PFSK-1 (cell line): ENCODE data around the gene HS3ST3A1.

Experiments used
- FOXP2 ChIP-seq: optimal IDR thresholded peaks from 2 replicates; pipeline ENCODE3; 2011; ENCODE audit warnings: borderline replicate concordance, control low read depth, inconsistent platforms; ENCODE audit not compliant: insufficient read depth; ENCODE audit errors: extremely low read length, extremely low read depth
- POLR2AphosphoS5 ChIP-seq: IDR thresholded peaks from 2 replicates; pipeline ENCODE4 v1.6.1; 2012; ENCODE audit warnings: low read depth, mild to moderate bottlenecking, control low read depth, low read length, moderate library complexity
- SIN3A ChIP-seq: IDR thresholded peaks from 2 replicates; pipeline ENCODE4 v1.6.1; 2012; ENCODE audit warnings: mild to moderate bottlenecking, low read length, moderate library complexity, borderline replicate concordance; ENCODE audit not compliant: insufficient read depth
- TAF1 ChIP-seq: IDR thresholded peaks from 2 replicates; pipeline ENCODE4 v1.6.1; 2012; ENCODE audit warnings: low read length, control low read depth, borderline replicate concordance; ENCODE audit not compliant: insufficient read depth
- TF ChIP-seq, protein P1 (sequence below), 2 experiments: IDR thresholded peaks; 2 replicates each; pipeline versions ENCODE4 v1.6.1 to v1.8.0; 2011 to 2012; ENCODE audit warnings: low read depth in 2 of 2, low read length in 2 of 2, control low read depth in 1 of 2, inconsistent platforms in 1 of 2, mild to moderate bottlenecking in 1 of 2, moderate library complexity in 1 of 2; ENCODE audit not compliant: insufficient read depth in 1 of 2

Gene HS3ST3A1

DNA sequence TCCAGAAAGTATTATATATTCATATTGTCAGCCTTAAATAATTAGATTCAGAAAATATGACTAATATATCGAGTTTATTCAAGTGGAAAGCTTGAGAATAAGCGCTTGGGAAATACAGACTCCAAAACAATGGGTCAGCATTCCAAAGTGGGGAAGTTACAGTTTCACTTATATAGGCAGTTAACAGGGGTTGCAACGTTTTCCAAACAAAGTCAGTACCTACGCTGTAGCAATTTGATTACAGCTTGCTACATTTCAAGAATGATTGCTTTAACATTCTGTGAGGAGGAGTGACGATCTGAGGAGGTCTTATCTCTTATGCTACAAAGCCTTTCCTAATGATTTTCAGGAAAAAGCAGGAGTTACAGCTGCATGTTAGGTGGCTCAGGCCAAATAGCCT, 34.2 kb upstream of the HS3ST3A1 start:
- TF ChIP-seq, protein P1, sequence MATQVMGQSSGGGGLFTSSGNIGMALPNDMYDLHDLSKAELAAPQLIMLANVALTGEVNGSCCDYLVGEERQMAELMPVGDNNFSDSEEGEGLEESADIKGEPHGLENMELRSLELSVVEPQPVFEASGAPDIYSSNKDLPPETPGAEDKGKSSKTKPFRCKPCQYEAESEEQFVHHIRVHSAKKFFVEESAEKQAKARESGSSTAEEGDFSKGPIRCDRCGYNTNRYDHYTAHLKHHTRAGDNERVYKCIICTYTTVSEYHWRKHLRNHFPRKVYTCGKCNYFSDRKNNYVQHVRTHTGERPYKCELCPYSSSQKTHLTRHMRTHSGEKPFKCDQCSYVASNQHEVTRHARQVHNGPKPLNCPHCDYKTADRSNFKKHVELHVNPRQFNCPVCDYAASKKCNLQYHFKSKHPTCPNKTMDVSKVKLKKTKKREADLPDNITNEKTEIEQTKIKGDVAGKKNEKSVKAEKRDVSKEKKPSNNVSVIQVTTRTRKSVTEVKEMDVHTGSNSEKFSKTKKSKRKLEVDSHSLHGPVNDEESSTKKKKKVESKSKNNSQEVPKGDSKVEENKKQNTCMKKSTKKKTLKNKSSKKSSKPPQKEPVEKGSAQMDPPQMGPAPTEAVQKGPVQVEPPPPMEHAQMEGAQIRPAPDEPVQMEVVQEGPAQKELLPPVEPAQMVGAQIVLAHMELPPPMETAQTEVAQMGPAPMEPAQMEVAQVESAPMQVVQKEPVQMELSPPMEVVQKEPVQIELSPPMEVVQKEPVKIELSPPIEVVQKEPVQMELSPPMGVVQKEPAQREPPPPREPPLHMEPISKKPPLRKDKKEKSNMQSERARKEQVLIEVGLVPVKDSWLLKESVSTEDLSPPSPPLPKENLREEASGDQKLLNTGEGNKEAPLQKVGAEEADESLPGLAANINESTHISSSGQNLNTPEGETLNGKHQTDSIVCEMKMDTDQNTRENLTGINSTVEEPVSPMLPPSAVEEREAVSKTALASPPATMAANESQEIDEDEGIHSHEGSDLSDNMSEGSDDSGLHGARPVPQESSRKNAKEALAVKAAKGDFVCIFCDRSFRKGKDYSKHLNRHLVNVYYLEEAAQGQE (IDR thresholded peaks at IDR 0.05; ENCODE audit: insufficient read depth in 1 of 2, low read depth in 2 of 2, low read length in 2 of 2): no peak
- TF ChIP-seq FOXP2 (no peak), POLR2AphosphoS5 (no peak), TAF1 (no peak), SIN3A (no peak)

DNA sequence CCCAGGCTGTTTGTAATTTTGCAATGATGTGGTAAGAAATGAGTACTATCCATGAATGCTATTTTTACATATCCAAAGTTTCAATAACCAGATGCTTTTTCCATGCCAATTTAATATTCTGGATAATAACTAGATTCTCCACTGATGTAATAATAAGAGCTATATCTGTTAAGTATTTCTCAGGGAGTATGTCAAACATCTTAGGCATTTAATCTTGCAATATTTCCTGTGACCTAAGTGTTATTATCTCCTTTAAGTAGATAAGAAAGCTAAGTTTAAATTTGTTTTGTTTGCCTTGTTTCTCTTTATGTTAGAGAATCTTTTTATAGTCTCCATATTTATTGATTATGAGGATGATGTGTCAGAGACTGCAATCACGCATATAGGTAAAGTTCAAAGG, 32.3 kb upstream of the HS3ST3A1 start:
- TF ChIP-seq FOXP2: no peak
- no peak for TF ChIP-seq SIN3A
- no peak for TF ChIP-seq TAF1
- TF ChIP-seq, protein P1 (IDR thresholded peaks at IDR 0.05; ENCODE audit: insufficient read depth in 1 of 2, low read depth in 2 of 2, low read length in 2 of 2): no peak
- TF ChIP-seq POLR2AphosphoS5: no peak

DNA sequence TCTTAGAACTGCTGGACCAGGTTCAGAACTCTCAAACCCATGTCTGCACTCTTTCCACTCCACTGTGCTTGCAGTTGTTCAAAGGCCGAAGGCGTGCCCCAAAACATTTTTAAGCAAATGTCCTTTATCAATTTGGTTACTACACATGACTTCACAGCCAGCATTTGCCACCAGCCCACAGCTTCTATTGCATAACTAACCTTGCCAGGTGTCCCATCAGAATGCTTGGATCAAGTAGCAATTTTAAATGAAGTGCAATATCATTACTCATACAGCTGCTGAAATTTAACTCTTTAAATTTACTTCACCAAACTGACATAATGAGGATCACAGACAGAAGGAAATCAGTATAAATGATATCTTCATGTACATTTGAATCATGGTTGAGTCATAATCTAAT, 29.8 kb upstream of the HS3ST3A1 start:
- TF ChIP-seq POLR2AphosphoS5 (no peak), SIN3A (no peak)

DNA sequence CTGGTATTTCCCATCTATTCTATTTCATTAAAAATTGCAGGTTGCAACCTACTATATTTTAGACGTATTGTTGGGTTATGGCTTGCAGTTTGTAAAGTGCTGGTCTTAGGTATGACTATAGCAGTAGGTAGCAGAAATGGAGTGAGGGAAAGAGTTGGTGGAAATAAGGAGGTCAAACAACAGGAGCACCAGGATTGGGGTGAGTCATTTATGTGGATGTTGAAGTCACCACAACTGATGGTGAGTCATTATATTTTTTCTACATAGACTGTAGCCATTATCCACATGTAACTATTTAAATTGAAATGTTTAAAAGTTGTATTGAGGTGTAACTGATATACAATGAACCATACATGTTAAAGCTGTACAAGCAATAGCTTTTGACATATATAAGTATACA, 25.0 kb upstream of the HS3ST3A1 start:
- TF ChIP-seq TAF1 (no peak), POLR2AphosphoS5 (no peak), SIN3A (no peak), FOXP2 (no peak)
- TF ChIP-seq, protein P1 (IDR thresholded peaks at IDR 0.05; ENCODE audit: insufficient read depth in 1 of 2, low read depth in 2 of 2, low read length in 2 of 2): no peak

DNA sequence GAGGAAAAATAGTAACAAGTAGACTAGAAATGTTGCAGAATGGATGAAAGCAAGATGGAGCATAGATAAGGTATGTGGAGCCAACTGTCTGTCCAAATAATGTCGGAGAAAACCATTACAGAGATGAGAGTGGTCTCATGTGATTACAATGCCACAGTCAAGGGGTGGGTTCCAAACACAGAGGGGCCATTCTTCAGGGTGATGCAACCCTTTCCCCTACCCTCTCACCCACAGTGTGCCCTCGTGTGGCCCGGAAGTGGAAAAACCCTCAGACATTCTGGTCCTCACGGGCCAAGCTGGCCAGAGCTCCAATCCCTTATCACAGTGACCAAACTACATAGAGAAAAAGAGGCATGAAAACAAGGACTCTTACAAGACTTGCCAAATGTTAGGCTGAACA, 17.7 kb upstream of the HS3ST3A1 start:
- TF ChIP-seq SIN3A (no peak), TAF1 (no peak), FOXP2 (no peak)

DNA sequence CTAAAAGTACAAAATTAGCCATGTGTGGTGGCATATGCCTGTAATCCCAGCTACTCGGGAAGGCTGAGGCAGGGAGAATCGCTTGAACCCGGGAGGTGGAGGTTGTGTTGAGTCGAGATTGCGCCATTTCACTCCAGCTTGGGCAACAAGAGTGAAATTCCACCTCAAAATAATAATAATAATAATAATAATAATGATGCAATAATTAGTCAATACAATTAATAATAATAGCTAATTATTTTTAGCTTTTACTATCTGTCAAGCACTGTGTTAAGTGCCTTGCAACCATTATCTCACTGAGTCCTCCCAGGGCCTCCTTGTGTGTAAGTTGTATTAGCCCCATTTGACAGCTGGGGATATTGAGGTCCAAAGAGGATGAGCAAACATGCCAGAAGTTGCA, 14.3 kb upstream of the HS3ST3A1 start:
- no peak for TF ChIP-seq FOXP2
- TF ChIP-seq SIN3A: no peak
- TF ChIP-seq POLR2AphosphoS5: no peak
- no peak for TF ChIP-seq TAF1
- TF ChIP-seq, protein P1 (IDR thresholded peaks at IDR 0.05; ENCODE audit: insufficient read depth in 1 of 2, low read depth in 2 of 2, low read length in 2 of 2): no peak
